H1 (cell line): ENCODE measurements around the gene TBC1D13. TPM values are rescaled to one million over a fixed set of nuclear protein-coding genes. Genes with fewer than 3 reads are reported as not detected.

Experiments
- CTCF ChIA-PET: fragments of 300-600 bp; sonication (Branson Sonifier 250); formaldehyde crosslinking; loops from one replicate; lab custom pipeline; 2021; ENCODE audit not compliant: partially characterized antibody; lab: Charles Lee
- POLR2A ChIA-PET: fragments of 300-600 bp; sonication (Branson Sonifier 250); formaldehyde crosslinking; loops from one replicate; lab custom pipeline; 2021; ENCODE audit warnings: inconsistent platforms; ENCODE audit not compliant: partially characterized antibody; lab: Charles Lee
- DNase-seq, 2 experiments: peaks; one replicate each; pipeline versions ENCODE4 v3.0.0 to v3.0.0-alpha.2; 2010 to 2022; ENCODE audit warnings: low spot score in 2 of 2, low read depth in 1 of 2, mixed read lengths in 1 of 2
- FAIRE-seq: peaks from 2 replicates; lab custom pipeline; 2011; peaks lifted over from hg19 to GRCh38; lab: Jason Lieb, UNC
- H2AFZ ChIP-seq: 2 replicates; pipeline ENCODE4 v1.8.1; 2012; ENCODE audit warnings: low read length, inconsistent platforms
- H2AK5ac ChIP-seq: 2 replicates; pipeline ENCODE4 v1.6.1; 2013; ENCODE audit warnings: low read depth, low read length
- H2BK120ac ChIP-seq: replicated peaks from 2 replicates; pipeline ENCODE3; 2013; ENCODE audit warnings: low read depth, low read length, inconsistent platforms
- H2BK12ac ChIP-seq: 2 replicates; pipeline ENCODE4 v1.6.1; 2013; ENCODE audit warnings: low read depth, low read length
- H2BK15ac ChIP-seq: 2 replicates; pipeline ENCODE4 v1.6.1; 2013; ENCODE audit warnings: low read length
- H2BK20ac ChIP-seq: 2 replicates; pipeline ENCODE4 v1.6.1; 2013; ENCODE audit warnings: low read length
- H2BK5ac ChIP-seq: 2 replicates; pipeline ENCODE4 v1.6.1; 2013; ENCODE audit warnings: low read depth, low read length
- H3K14ac ChIP-seq: 2 replicates; pipeline ENCODE4 v1.6.1; 2013; ENCODE audit warnings: inconsistent platforms; ENCODE audit not compliant: insufficient read length
- H3K18ac ChIP-seq: 2 replicates; pipeline ENCODE4 v1.6.1; 2013; ENCODE audit warnings: low read length; ENCODE audit errors: extremely low read depth
- H3K23ac ChIP-seq: 2 replicates; pipeline ENCODE4 v1.6.1; 2013; ENCODE audit warnings: inconsistent platforms; ENCODE audit not compliant: insufficient read length
- H3K23me2 ChIP-seq: 2 replicates; pipeline ENCODE4 v1.6.1; 2013; ENCODE audit warnings: low read depth, low read length
- H3K27ac ChIP-seq: 2 replicates; pipeline ENCODE4 v1.6.1; 2011; ENCODE audit warnings: low read depth, low read length, inconsistent platforms
- H3K27me3 ChIP-seq, 4 experiments: replicated peaks in 1 of 4; 1 replicate in 1 of 4; 2 replicates in 3 of 4; pipeline versions ENCODE4 v1.6.1 to v1.8.1; 2011 to 2013; ENCODE audit warnings: low read length in 3 of 4, mild to moderate bottlenecking in 3 of 4, inconsistent platforms in 2 of 4, mixed read lengths in 2 of 4, moderate library complexity in 1 of 4; ENCODE audit not compliant: control insufficient read depth in 3 of 4, insufficient read depth in 3 of 4; ENCODE audit errors: extremely low read depth in 1 of 4
- H3K36me3 ChIP-seq, 4 experiments: 2 replicates each; pipeline versions ENCODE4 v1.6.1 to v1.8.1; 2011 to 2013; ENCODE audit warnings: mild to moderate bottlenecking in 4 of 4, low read length in 3 of 4, moderate library complexity in 2 of 4, control low read depth in 1 of 4, inconsistent platforms in 1 of 4; ENCODE audit not compliant: insufficient read depth in 4 of 4, control insufficient read depth in 2 of 4
- H3K4ac ChIP-seq: replicated peaks from 2 replicates; pipeline ENCODE3; 2013; ENCODE audit warnings: low read length, low read depth, mixed read lengths, inconsistent platforms; ENCODE audit not compliant: insufficient read length
- H3K4me1 ChIP-seq, 4 experiments: replicated peaks in 1 of 4; 1 replicate in 1 of 4; 2 replicates in 3 of 4; pipeline versions ENCODE4 v1.6.1 to v1.8.1; 2011 to 2013; ENCODE audit warnings: low read length in 3 of 4, inconsistent platforms in 2 of 4, mixed read lengths in 1 of 4; ENCODE audit not compliant: insufficient read depth in 4 of 4, control insufficient read depth in 3 of 4
- H3K4me2 ChIP-seq, 2 experiments: 2 replicates each; pipeline versions ENCODE4 v1.6.1 to v1.8.1; 2011 to 2013; ENCODE audit warnings: low read depth in 2 of 2, low read length in 2 of 2, control low read depth in 1 of 2, inconsistent platforms in 1 of 2, mild to moderate bottlenecking in 1 of 2; ENCODE audit not compliant: insufficient read depth in 1 of 2
- H3K4me3 ChIP-seq, 4 experiments: fragments of 200-600, 300-600 bp in 1 of 4; sonication (generic), shearing (Covaris generic), sonication (Bioruptor Twin) in 1 of 4; 2 replicates each; pipeline versions ENCODE4 v1.5.1 to v1.8.1; 2011 to 2016; ENCODE audit warnings: low read length in 4 of 4, low read depth in 3 of 4, control low read depth in 2 of 4, inconsistent platforms in 2 of 4, mild to moderate bottlenecking in 2 of 4, mixed read lengths in 1 of 4, moderate library complexity in 1 of 4; ENCODE audit not compliant: insufficient read depth in 2 of 4; ENCODE audit errors: extremely low read depth in 1 of 4
- H3K56ac ChIP-seq: replicated peaks from 2 replicates; pipeline ENCODE3; 2013; ENCODE audit warnings: low read depth, mild to moderate bottlenecking, mixed read lengths, low read length, inconsistent platforms; ENCODE audit not compliant: insufficient read length
- H3K79me1 ChIP-seq: 2 replicates; pipeline ENCODE4 v1.6.1; 2013; ENCODE audit warnings: low read depth, low read length, control low read depth
- H3K79me2 ChIP-seq, 2 experiments: 2 replicates each; pipeline versions ENCODE4 v1.6.1 to v1.8.1; 2012 to 2013; ENCODE audit warnings: low read length in 2 of 2, mild to moderate bottlenecking in 2 of 2, inconsistent platforms in 1 of 2; ENCODE audit not compliant: insufficient read depth in 2 of 2, control insufficient read depth in 1 of 2
- H3K9ac ChIP-seq, 4 experiments: replicated peaks in 1 of 4; 1 replicate in 1 of 4; 2 replicates in 3 of 4; pipeline versions ENCODE4 v1.6.1 to v1.8.1; 2011 to 2013; ENCODE audit warnings: low read depth in 3 of 4, low read length in 3 of 4, control low read depth in 2 of 4, mild to moderate bottlenecking in 2 of 4, moderate library complexity in 2 of 4, inconsistent platforms in 1 of 4; ENCODE audit errors: extremely low read depth in 1 of 4
- H3K9me3 ChIP-seq, 2 experiments: 2 replicates each; pipeline versions ENCODE4 v1.6.1 to v1.8.1; 2012 to 2013; ENCODE audit warnings: mild to moderate bottlenecking in 2 of 2, moderate library complexity in 2 of 2, control low read depth in 1 of 2, inconsistent platforms in 1 of 2, low read depth in 1 of 2, low read length in 1 of 2, mixed read lengths in 1 of 2; ENCODE audit not compliant: insufficient read depth in 2 of 2
- H4K20me1 ChIP-seq, 2 experiments: replicated peaks in 1 of 2; 2 replicates each; pipeline versions ENCODE3 to v1.8.1; 2011 to 2013; ENCODE audit warnings: inconsistent platforms in 2 of 2, low read length in 2 of 2, mild to moderate bottlenecking in 1 of 2; ENCODE audit not compliant: insufficient read depth in 2 of 2, control insufficient read depth in 1 of 2
- H4K5ac ChIP-seq: 2 replicates; pipeline ENCODE4 v1.6.1; 2013; ENCODE audit warnings: low read length, low read depth, mixed read lengths, inconsistent platforms; ENCODE audit not compliant: insufficient read length
- H4K8ac ChIP-seq: 2 replicates; pipeline ENCODE4 v1.8.0; 2013; ENCODE audit warnings: mild to moderate bottlenecking, moderate library complexity, low read length, inconsistent platforms; ENCODE audit not compliant: insufficient read depth; ENCODE audit errors: extremely low read depth
- H4K91ac ChIP-seq: replicated peaks from 2 replicates; pipeline ENCODE3; 2013; ENCODE audit warnings: low read length, mixed read lengths, inconsistent platforms; ENCODE audit not compliant: insufficient read length
- ASH2L ChIP-seq: fragments of 200-600, 300-600 bp; sonication (generic); IDR thresholded peaks from one replicate; pipeline ENCODE4 v1.7.1; 2017; ENCODE audit warnings: low read length
- CBX5 ChIP-seq: fragments of 300-800, 300-1000 bp; sonication (generic); IDR thresholded peaks from 2 replicates; pipeline ENCODE4 v1.7.1; 2016; ENCODE audit warnings: antibody characterized with exemption, low read length, low read depth
- CBX8 ChIP-seq: fragments of 300-800, 300-1000 bp; sonication (generic); IDR thresholded peaks from 2 replicates; pipeline ENCODE4 v1.7.1; 2016; ENCODE audit warnings: low read depth, low read length, borderline replicate concordance
- CREB1 ChIP-seq: IDR thresholded peaks from 2 replicates; pipeline ENCODE4 v1.6.1; 2012; ENCODE audit warnings: inconsistent platforms
- CTCF ChIP-seq, 3 experiments: IDR thresholded peaks; 1 replicate in 2 of 3; 2 replicates in 1 of 3; pipeline versions ENCODE4 v1.5.1 to v1.6.1; 2011; ENCODE audit warnings: low read length in 3 of 3, mild to moderate bottlenecking in 3 of 3, inconsistent platforms in 2 of 3, low read depth in 1 of 3, moderate library complexity in 1 of 3; ENCODE audit not compliant: insufficient read depth in 1 of 3; ENCODE audit errors: control extremely low read depth in 1 of 3
- HDAC2 ChIP-seq, 2 experiments: fragments of 300-600 bp in 1 of 2; sonication (generic) in 1 of 2; IDR thresholded peaks; 2 replicates each; pipeline ENCODE4 v1.6.1; 2011 to 2012; ENCODE audit warnings: low read depth in 2 of 2, low read length in 2 of 2, mild to moderate bottlenecking in 2 of 2, moderate library complexity in 2 of 2, borderline replicate concordance in 1 of 2, inconsistent platforms in 1 of 2
- KDM4A ChIP-seq: IDR thresholded peaks from one replicate; pipeline ENCODE4 v1.7.1; 2012; ENCODE audit warnings: low read depth, mild to moderate bottlenecking, moderate library complexity, low read length, inconsistent platforms; ENCODE audit not compliant: severe bottlenecking
- MAX ChIP-seq: IDR thresholded peaks from 2 replicates; pipeline ENCODE4 v1.6.1; 2012; ENCODE audit warnings: inconsistent platforms
- RFX5 ChIP-seq: IDR thresholded peaks from 2 replicates; pipeline ENCODE4 v1.6.1; 2011; ENCODE audit warnings: low read depth, low read length, improper control_type of control experiment, borderline replicate concordance
- SP1 ChIP-seq: IDR thresholded peaks from 2 replicates; pipeline ENCODE4 v1.6.1; 2011; ENCODE audit warnings: low read depth, low read length
- WGBS, 2 experiments: shearing (Covaris generic) in 1 of 2; methylation state at CpG; one replicate each; pipeline versions ENCODE4 v1.1.6 to v1.1.7; 2013 to 2015; ENCODE audit warnings: low lambda C conversion rate in 2 of 2, mixed read lengths in 2 of 2, inconsistent platforms in 1 of 2, low coverage in 1 of 2, missing lambda C conversion rate in 1 of 2; ENCODE audit not compliant: insufficient replicate concordance in 2 of 2, insufficient coverage in 1 of 2, insufficient read length in 1 of 2; ENCODE audit errors: extremely low coverage in 1 of 2, missing lambda C conversion rate in 1 of 2; 5-methylcytosine and 5-hydroxymethylcytosine counted together
- polyA plus RNA-seq, 7 experiments: library from polyadenylated mRNA; depleted of rRNA in 3 of 7; stranded (reverse) in 5 of 7; unstranded in 2 of 7; fragments of >200 nt in 5 of 7; fragments of 200-250 nt in 2 of 7; gene quantifications; 1 replicate in 5 of 7; 2 replicates in 1 of 7; 4 replicates in 1 of 7; pipeline versions ENCODE4 v1.2.1 to v1.2.3, GENCODE V29; 2011 to 2013; ENCODE audit warnings: missing spikeins in 2 of 7, mixed read lengths in 2 of 7
- total RNA-seq: library from RNA; stranded (reverse); fragmentation: NEBNext Ultra II Directional; extraction: Animal tissue kit (Norgen Biotek cat#: 25700); gene quantifications from 2 replicates; pipeline ENCODE4 v1.2.1, GENCODE V29; 2021

TBC1D13 gene
- total and polyA plus RNA-seq, 2 of the 8 experiments (the other 6 are each of a cell fraction or from before 2014, with no cell fraction given): 21.3 to 24.7 TPM

- H3K4me3 ChIP-seq: no peak overlapping the region
- no peak overlapping the region for H2BK15ac ChIP-seq
- H3K9ac ChIP-seq: no peak overlapping the region
- H2AFZ ChIP-seq: no peak overlapping the region
- FAIRE-seq (no peak), DNase-seq (no peak)
- no peak overlapping the region for H2BK120ac ChIP-seq
- no peaks in the 10 kb centered on the region for H3K79me2 ChIP-seq
- no peak overlapping the region for H3K18ac ChIP-seq
- no peak overlapping the region for H3K4ac ChIP-seq
- no peak overlapping the region for H4K5ac ChIP-seq
- POLR2A ChIA-PET: interaction anchor here (0.9 to 4.6 kb wide), 3 partner anchors 11 to 197 kb away, joined by 3 to 37 read pairs (median 3); partner anchors contain the start of gene ENDOG
- H3K4me1 ChIP-seq: no peaks in the 10 kb centered on the region
- H3K79me1 ChIP-seq: no peaks in the 10 kb centered on the region
- CTCF ChIA-PET: interaction anchor here (0.6 to 2.5 kb wide), 7 partner anchors 9 to 501 kb away, joined by 3 to 11 read pairs (median 5); partner anchors contain the start of gene ENDOG
- H3K56ac ChIP-seq: no peak overlapping the region
- H3K36me3 ChIP-seq: peaks cover 2 to 13% (median 9%) of the 10 kb centered on the region in 4 experiments; a peak in 6 of 8 replicates
- no peak overlapping the region for H4K91ac ChIP-seq
- no peak overlapping the region for H2BK20ac ChIP-seq
- H4K8ac ChIP-seq: no peak overlapping the region
- no peaks in the 10 kb centered on the region for H3K23me2 ChIP-seq
- peaks cover 0 to 4% of the 10 kb centered on the region in 2 experiments for H4K20me1 ChIP-seq
- no peak overlapping the region for H2BK12ac ChIP-seq
- H3K27me3 ChIP-seq: no peaks in the 10 kb centered on the region
- no peak overlapping the region for H3K27ac ChIP-seq
- WGBS, 2 experiments: 89% methylated on average over 3 of the region's 3 CpGs; no CpG with 5 or more reads in 1 of the 2 experiments
- H3K4me2 ChIP-seq: no peak overlapping the region
- no peaks in the 10 kb centered on the region for H3K9me3 ChIP-seq
- no peak overlapping the region for H2BK5ac ChIP-seq
- no peak overlapping the region for H3K14ac ChIP-seq
- no peak overlapping the region for H3K23ac ChIP-seq
- no peak overlapping the region for H2AK5ac ChIP-seq
- TF ChIP-seq RFX5: no peak
- TF ChIP-seq MAX: no peak
- TF ChIP-seq CBX8: no peak
- TF ChIP-seq CBX5: no peak
- no peak for TF ChIP-seq KDM4A
- TF ChIP-seq ASH2L: no peak
- no peak for TF ChIP-seq HDAC2 (IDR thresholded peaks at IDR 0.05; ENCODE audit: borderline replicate concordance in 1 of 2, low read depth in 2 of 2, low read length in 2 of 2)
- TF ChIP-seq CTCF (IDR thresholded peaks at IDR 0.05; ENCODE audit: control extremely low read depth in 1 of 3, insufficient read depth in 1 of 3, low read depth in 1 of 3, low read length in 3 of 3): no peak
- TF ChIP-seq CREB1: no peak
- TF ChIP-seq SP1: no peak
Measured at GRCh38 chr9:128808543-128808942, 21.5 kb downstream of the TBC1D13 start.
